GM12801 (cell line): Measurements from ENCODE around the gene MTMR12.

Experiments used
- CTCF ChIP-seq: IDR thresholded peaks from one replicate; pipeline ENCODE4 v1.5.1; 2011; ENCODE audit warnings: control low read depth; ENCODE audit not compliant: insufficient read length; ENCODE audit errors: extremely low read depth

MTMR12 gene

GRCh38 chr5:32258424-32258823 is 54.3 kb downstream of the MTMR12 start:
- no peak for TF ChIP-seq CTCF

- TF ChIP-seq CTCF, result no peak
These were observed 57.2 kb downstream of the MTMR12 start for GRCh38 chr5:32255540-32255900.

GRCh38 chr5:32254881-32255539 is 57.7 kb downstream of the MTMR12 start:
- no peak for TF ChIP-seq CTCF

GRCh38 chr5:32251871-32252458 is 60.8 kb downstream of the MTMR12 start:
- TF ChIP-seq CTCF, result no peak

GRCh38 chr5:32249668-32250067 is 63.1 kb downstream of the MTMR12 start:
- no peak for TF ChIP-seq CTCF

GRCh38 chr5:32245742-32246141 is 67.0 kb downstream of the MTMR12 start:
- no peak for TF ChIP-seq CTCF

GRCh38 chr5:32244017-32244416 is 68.7 kb downstream of the MTMR12 start:
- no peak for TF ChIP-seq CTCF
